Hematopoietic multipotent progenitor cell treated with erythropoietin and hydrocortisone succinate and interleukin-3 and kit ligand, for 8 days (in vitro differentiated cells): ENCODE measurements around the gene EXOC8.

Experiments
- DNase-seq: peaks from one replicate; pipeline ENCODE4 v3.0.0-alpha.2; 2015

Gene EXOC8

GRCh38 chr1:231311720-231312431, 25.8 kb downstream of the EXOC8 start:
- DNase-seq, result no peak

DNA sequence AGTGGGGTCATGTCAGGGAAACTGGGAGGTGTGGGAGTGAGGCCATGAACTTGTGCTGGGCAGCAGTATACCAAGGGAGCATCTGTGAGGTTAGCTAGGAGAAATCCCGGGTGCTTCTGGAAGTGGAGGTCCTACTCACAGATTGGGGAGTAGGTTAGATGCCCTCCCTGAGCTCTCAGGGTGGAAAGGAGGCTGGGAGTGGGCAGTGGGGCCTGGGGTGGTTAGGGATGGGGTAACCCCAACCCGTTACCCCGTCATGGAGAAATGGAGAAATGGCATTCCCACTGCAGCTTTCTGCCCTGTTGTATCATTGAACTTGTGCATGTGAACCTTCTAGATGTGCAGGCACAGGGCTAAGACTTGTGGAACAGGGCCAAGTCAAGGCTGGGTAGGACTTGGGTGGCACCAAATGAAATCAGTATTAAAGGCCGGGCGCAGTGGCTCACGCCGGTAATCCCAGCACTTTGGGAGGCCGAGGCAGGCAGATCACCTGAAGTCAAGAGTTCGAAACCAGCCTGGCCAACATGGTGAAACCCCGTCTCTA, 27.2 kb downstream of the EXOC8 start:
- no peak for DNase-seq

DNA sequence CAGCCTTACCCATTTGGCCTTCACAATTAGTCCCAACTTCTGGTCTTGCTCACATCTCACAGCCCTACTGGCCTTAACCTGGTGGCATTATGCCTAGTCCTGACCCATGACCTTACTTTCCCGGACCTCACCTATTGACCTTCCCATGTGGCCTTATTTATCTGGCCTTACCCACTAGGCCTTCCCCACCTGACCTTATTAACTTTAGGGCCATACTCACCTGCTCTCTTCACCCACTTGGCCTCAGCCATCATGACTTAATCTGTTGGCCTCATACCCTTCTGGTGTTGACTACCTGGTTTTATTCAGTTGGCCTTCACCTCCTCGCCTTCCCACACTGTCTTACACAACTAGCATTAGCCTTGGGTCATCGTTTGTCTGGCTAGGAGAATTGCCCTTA, 35.7 kb downstream of the EXOC8 start:
- DNase-seq, result no peak

DNA sequence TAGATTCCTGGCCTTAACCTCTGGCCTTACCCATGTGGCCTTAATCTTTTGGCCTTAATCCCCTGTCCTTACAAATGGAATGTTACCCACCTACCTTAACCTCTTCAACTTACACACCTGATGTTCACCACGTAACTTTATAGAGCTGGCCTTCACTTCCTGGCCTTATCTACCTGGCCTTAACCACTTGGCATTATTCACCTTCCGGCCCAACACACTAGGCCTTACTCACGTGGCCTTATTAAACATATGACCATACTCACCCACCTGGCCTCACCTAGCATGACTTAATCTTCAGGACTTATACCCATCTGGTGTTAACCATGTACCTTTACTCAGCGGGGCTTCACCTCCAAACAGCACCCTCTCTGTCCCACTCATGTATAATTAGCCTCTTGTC, 41.7 kb downstream of the EXOC8 start:
- no peak for DNase-seq

DNA sequence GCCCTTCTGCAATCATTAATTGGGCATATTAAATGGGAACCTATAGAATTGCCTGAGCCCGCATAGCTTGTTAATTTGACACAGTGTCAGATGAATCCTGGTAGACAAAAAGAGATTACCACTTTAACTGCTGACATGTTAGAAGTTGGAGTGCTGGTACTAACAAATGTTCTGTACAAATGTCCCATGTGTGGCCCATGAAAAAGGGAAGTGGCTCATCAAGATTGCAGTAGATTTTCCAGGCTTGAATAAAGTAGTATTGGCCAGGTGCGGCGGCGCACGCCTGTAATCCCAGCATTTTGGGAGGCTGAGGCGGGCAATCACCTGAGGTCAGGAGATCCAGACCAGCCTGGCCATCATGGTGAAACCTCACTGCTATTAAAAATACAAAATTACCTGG, 51.0 kb downstream of the EXOC8 start:
- DNase-seq, result no peak

DNA sequence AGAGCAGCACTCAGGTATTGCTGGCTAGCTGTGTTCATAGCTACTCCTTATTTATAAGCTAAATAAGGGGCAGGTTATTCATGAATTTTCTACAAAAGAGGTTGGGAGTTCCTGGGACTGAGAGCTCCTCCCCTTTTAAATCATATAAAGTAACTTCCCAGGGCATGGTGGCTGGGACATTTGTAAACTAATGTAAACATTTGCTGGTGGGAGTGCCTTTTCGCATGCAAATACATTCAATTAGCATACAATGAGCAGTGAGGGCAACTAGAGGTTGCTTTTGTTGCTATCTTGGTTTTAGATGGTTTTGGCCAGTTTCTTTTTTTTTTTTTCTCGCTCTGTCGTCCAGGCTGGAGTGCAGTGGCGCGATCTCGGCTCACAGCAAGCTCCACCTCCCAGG, 53.2 kb downstream of the EXOC8 start:
- DNase-seq, result no peak
